BLaER1 treated with 17β-estradiol and CSF1 and Interleukin-3, amounts not matched to agents 10 nM and 100 nM (cell line): ENCODE data around the gene MSI2.

Source experiments
- H3K27ac ChIP-seq, 11 experiments: shearing (Covaris generic); formaldehyde crosslinking; 2 replicates each; pipeline ENCODE4 v1.8.1; 2022
- H3K27me3 ChIP-seq, 11 experiments: shearing (Covaris generic); formaldehyde crosslinking; 2 replicates each; pipeline ENCODE4 v1.8.1; 2022
- H3K36me3 ChIP-seq, 11 experiments: shearing (Covaris generic); formaldehyde crosslinking; 2 replicates each; pipeline ENCODE4 v1.8.1; 2022
- H3K4me1 ChIP-seq, 10 experiments: shearing (Covaris generic); formaldehyde crosslinking; 2 replicates each; pipeline ENCODE4 v1.8.1; 2022
- H3K4me2 ChIP-seq, 11 experiments: shearing (Covaris generic); formaldehyde crosslinking; 2 replicates each; pipeline ENCODE4 v1.8.1; 2022
- H3K4me3 ChIP-seq, 10 experiments: shearing (Covaris generic); formaldehyde crosslinking; 2 replicates each; pipeline ENCODE4 v1.8.1; 2022
- H3K9ac ChIP-seq, 11 experiments: shearing (Covaris generic); formaldehyde crosslinking; 2 replicates each; pipeline ENCODE4 v1.8.1; 2022
- H3K9me3 ChIP-seq, 11 experiments: shearing (Covaris generic); formaldehyde crosslinking; replicated peaks in 1 of 11; 2 replicates each; pipeline ENCODE4 v1.8.1; 2022
- H4K20me1 ChIP-seq, 11 experiments: shearing (Covaris generic); formaldehyde crosslinking; 2 replicates each; pipeline ENCODE4 v1.8.1; 2022
- Cebpa-rat ChIP-seq, 11 experiments: shearing (Covaris generic); IDR thresholded peaks; 2 replicates each; pipeline ENCODE4 v1.8.1; 2022

Gene MSI2

GRCh38 chr17:57603978-57604377, 347.7 kb downstream of the MSI2 start:
- Histone ChIP-seq H3K27ac (peak overlapping the region in 9 of 11 experiments; percentile 34 to 78 (median 65); a peak in 16 of 22 replicates), H3K9me3 (no peaks in the 10 kb centered on the region), H3K4me2 (peak overlapping the region; percentile 71 to 96 (median 87)), H3K4me3 (no peak overlapping the region), H4K20me1 (peaks cover 0 to 28% (median 6%) of the 10 kb centered on the region in 11 experiments; a peak in 11 of 22 replicates), H3K27me3 (no peaks in the 10 kb centered on the region), H3K4me1 (peaks cover 61 to 100% (median 91%) of the 10 kb centered on the region in 10 experiments), H3K9ac (peak overlapping the region in 8 of 11 experiments; percentile 9 to 69 (median 59); a peak in 10 of 22 replicates), H3K36me3 (peaks cover 0 to 78% (median 26%) of the 10 kb centered on the region in 11 experiments; a peak in 15 of 22 replicates)
- TF ChIP-seq Cebpa-rat (IDR thresholded peaks at IDR 0.05), result no peak

GRCh38 chr17:57604771-57605674, 348.7 kb downstream of the MSI2 start:
- Histone ChIP-seq H3K4me3 (peak overlapping the region in 4 of 10 experiments; percentile 1 to 43 (median 20); a peak in 5 of 20 replicates), H3K27ac (peak overlapping the region in 10 of 11 experiments; percentile 2 to 78 (median 64); a peak in 18 of 22 replicates), H3K27me3 (no peaks in the 10 kb centered on the region), H3K9ac (peak overlapping the region in 10 of 11 experiments; percentile 10 to 69 (median 59); a peak in 17 of 22 replicates), H3K36me3 (peaks cover 0 to 78% (median 36%) of the 10 kb centered on the region in 11 experiments; a peak in 15 of 22 replicates), H3K9me3 (no peaks in the 10 kb centered on the region), H4K20me1 (peaks cover 0 to 28% (median 6%) of the 10 kb centered on the region in 11 experiments; a peak in 11 of 22 replicates), H3K4me2 (peak overlapping the region; percentile 71 to 96 (median 87)), H3K4me1 (peaks cover 50 to 90% (median 81%) of the 10 kb centered on the region in 10 experiments)
- TF ChIP-seq Cebpa-rat (IDR thresholded peaks at IDR 0.05), result no peak

DNA sequence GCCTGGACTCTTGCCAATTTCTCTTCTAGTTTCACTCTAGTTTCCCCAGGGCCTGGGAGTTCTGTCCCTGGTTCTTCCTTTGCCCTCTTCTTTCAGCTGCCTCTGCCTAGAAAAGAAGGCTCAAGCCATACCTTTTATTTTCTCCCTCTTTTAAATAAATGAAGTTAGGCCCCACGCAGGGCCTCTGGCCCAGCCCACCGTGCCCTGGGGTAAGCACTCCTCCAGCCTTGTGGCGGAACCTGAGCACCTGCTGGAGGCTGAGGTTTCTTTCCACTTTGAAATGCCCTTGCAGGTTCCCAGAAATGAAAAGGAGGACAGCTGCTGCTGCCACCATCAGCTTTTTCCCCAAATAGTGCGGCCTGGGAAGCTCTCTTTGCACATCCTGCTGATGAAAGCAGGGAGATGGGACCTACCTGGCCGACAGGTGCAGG, 349.4 kb downstream of the MSI2 start:
- Histone ChIP-seq H3K9me3 (no peaks in the 10 kb centered on the region), H4K20me1 (peaks cover 0 to 28% (median 6%) of the 10 kb centered on the region in 11 experiments; a peak in 11 of 22 replicates), H3K27me3 (no peaks in the 10 kb centered on the region), H3K4me3 (peak overlapping the region in 2 of 10 experiments; percentile 37 to 43; a peak in 3 of 20 replicates), H3K4me2 (peak overlapping the region; percentile 71 to 96 (median 87)), H3K4me1 (peaks cover 44 to 83% (median 74%) of the 10 kb centered on the region in 10 experiments), H3K27ac (peak overlapping the region in 9 of 11 experiments; percentile 48 to 78 (median 64); a peak in 14 of 22 replicates), H3K36me3 (peaks cover 0 to 78% (median 40%) of the 10 kb centered on the region in 11 experiments; a peak in 15 of 22 replicates), H3K9ac (peak overlapping the region in 9 of 11 experiments; percentile 40 to 69 (median 63); a peak in 16 of 22 replicates)
- no peak for TF ChIP-seq Cebpa-rat (IDR thresholded peaks at IDR 0.05)

GRCh38 chr17:57606111-57606875, 350.0 kb downstream of the MSI2 start:
- Histone ChIP-seq H4K20me1 (peaks cover 0 to 29% (median 6%) of the 10 kb centered on the region in 11 experiments; a peak in 11 of 22 replicates), H3K4me3 (no peak overlapping the region), H3K27ac (peak overlapping the region in 6 of 11 experiments; percentile 9 to 78 (median 69); a peak in 9 of 22 replicates)

DNA sequence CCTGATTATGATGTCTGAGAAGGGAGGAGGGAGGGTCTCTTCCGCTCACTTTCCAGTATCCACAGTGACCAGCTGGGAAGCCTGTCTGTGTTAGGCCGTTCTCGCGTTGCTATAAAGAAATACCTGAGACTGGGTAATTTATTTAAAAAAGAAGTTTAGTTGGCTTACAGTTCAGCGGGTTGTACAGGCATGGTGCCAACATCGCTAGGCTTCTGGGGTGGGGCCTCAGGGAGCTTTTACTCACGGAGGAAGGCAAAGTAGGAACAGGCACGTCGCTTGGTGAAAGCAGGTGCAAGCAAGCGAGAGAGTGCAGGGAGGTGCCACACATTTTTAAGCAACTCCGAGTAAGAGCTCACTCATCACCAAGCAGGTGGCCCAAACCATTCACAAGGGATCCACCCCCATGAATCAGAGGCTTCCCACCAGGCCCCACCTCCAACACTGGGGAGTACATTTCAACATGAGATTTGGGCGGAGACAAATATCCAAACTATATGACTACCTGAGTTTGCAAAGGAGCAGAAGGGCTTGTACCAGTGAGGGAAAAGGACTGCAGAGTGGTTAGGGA, 351.3 kb downstream of the MSI2 start:
- H3K27me3 ChIP-seq, result no peaks in the 10 kb centered on the region
- H3K4me2 ChIP-seq, result peak overlapping the region in 4 of 11 experiments; percentile 25 to 96 (median 86); a peak in 6 of 22 replicates
- peaks cover 0 to 78% (median 51%) of the 10 kb centered on the region in 11 experiments; a peak in 15 of 22 replicates for H3K36me3 ChIP-seq
- TF ChIP-seq Cebpa-rat (IDR thresholded peaks at IDR 0.05), result no peak
- peaks cover 34 to 72% (median 55%) of the 10 kb centered on the region in 10 experiments for H3K4me1 ChIP-seq
- no peaks in the 10 kb centered on the region for H3K9me3 ChIP-seq
- H3K9ac ChIP-seq, result 0 out of 22 replicates have a peak overlapping the region, but pooled peaks of 1 of the 11 experiments have one; percentile 13
- peaks cover 0 to 38% (median 6%) of the 10 kb centered on the region in 11 experiments; a peak in 11 of 22 replicates for H4K20me1 ChIP-seq
- H3K4me3 ChIP-seq, result no peak overlapping the region
- peak overlapping the region in 2 of 11 experiments; percentile 13 to 47; a peak in 4 of 22 replicates for H3K27ac ChIP-seq

More at GRCh38 chr17:57606111-57606875, 350.0 kb downstream of the MSI2 start:
- H3K27me3 ChIP-seq, result no peaks in the 10 kb centered on the region
- peak overlapping the region in 6 of 11 experiments; percentile 40 to 69 (median 58); a peak in 12 of 22 replicates for H3K9ac ChIP-seq
- peaks cover 38 to 79% (median 68%) of the 10 kb centered on the region in 10 experiments for H3K4me1 ChIP-seq
- peaks cover 0 to 78% (median 44%) of the 10 kb centered on the region in 11 experiments; a peak in 15 of 22 replicates for H3K36me3 ChIP-seq
- H3K4me2 ChIP-seq, result peak overlapping the region; percentile 71 to 96 (median 87)
- H3K9me3 ChIP-seq, result no peaks in the 10 kb centered on the region
- TF ChIP-seq Cebpa-rat (IDR thresholded peaks at IDR 0.05), result no peak

DNA sequence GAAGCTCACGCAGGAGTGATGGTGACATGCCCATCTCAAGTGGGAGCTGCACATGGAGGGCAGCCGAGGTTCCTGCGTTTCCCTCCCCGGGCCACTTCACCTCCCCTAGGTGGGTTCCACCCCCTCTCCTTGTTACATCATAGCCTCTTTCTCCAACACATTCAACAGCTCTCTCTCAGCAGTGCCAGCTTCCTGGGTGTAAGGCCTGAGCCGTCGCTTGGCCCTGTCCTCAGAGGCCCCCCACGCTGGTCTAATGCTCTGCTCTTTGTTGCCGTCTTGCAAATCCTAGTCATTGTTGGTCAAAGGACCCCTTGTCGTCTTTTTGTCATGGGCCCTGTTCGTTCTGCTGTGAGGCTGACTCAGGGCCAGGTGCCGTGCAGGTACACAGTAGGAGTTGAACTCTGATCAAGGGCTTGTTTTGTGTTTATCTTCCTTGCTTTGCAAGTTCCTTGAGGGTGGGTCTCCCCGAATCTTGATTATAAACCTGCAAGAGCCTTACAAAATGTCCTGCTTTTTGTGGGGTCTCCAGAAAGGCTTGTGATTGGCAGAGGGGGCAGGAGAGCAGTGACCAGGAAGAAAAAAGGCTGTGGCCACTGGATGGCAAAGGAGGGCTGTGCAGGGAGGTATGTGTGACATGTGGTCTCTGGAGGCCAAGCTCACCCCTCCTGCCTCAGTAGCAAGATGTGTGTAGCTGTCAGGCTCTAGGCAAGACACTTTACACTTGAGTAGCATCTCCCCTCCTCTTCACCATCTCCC, 352.2 kb downstream of the MSI2 start:
- H3K9ac ChIP-seq, result 0 out of 22 replicates have a peak overlapping the region, but pooled peaks of 1 of the 11 experiments have one; percentile 13

More for the DNA sequence above, 352.2 kb downstream of the MSI2 start:
- no peak for TF ChIP-seq Cebpa-rat (IDR thresholded peaks at IDR 0.05)
- Histone ChIP-seq H3K4me1 (peaks cover 26 to 63% (median 46%) of the 10 kb centered on the region in 10 experiments), H3K36me3 (peaks cover 0 to 78% (median 52%) of the 10 kb centered on the region in 11 experiments; a peak in 15 of 22 replicates), H3K9me3 (no peaks in the 10 kb centered on the region), H3K4me3 (no peak overlapping the region), H3K4me2 (0 out of 22 replicates have a peak overlapping the region, but pooled peaks of 1 of the 11 experiments have one; percentile 3), H4K20me1 (peaks cover 0 to 37% (median 6%) of the 10 kb centered on the region in 11 experiments; a peak in 11 of 22 replicates), H3K27me3 (no peaks in the 10 kb centered on the region), H3K27ac (peak overlapping the region in 3 of 11 experiments; percentile 10 to 47 (median 13); a peak in 4 of 22 replicates)
